IgD-negative memory B cell (primary cell): ENCODE results near the gene EIPR1. TPM values are rescaled to one million over a fixed set of nuclear protein-coding genes. Genes with fewer than 3 reads are reported as not detected.

ENCODE experiments used
- H3K27ac Mint-ChIP-seq, 3 donors: one replicate each; pipeline ENCODE4 v1.8.0; 2020 to 2022; ENCODE audit warnings: mild to moderate bottlenecking in 3 of 3, mixed read lengths in 3 of 3, moderate library complexity in 1 of 3
- H3K27me3 Mint-ChIP-seq: one replicate; pipeline ENCODE4 v1.8.0; 2021; ENCODE audit warnings: mixed read lengths
- H3K36me3 Mint-ChIP-seq: one replicate; pipeline ENCODE4 v1.8.0; 2020; ENCODE audit warnings: mild to moderate bottlenecking, mixed read lengths
- H3K4me1 Mint-ChIP-seq, 3 donors: one replicate each; pipeline ENCODE4 v1.8.0; 2020 to 2022; ENCODE audit warnings: mixed read lengths in 3 of 3, mild to moderate bottlenecking in 1 of 3
- H3K4me3 Mint-ChIP-seq, 4 donors: one replicate each; pipeline ENCODE4 v1.8.0; 2020 to 2022; ENCODE audit warnings: mild to moderate bottlenecking in 4 of 4, mixed read lengths in 4 of 4, moderate library complexity in 3 of 4
- H3K9me3 Mint-ChIP-seq, 3 donors: one replicate each; pipeline ENCODE4 v1.8.0; 2020 to 2021; ENCODE audit warnings: mixed read lengths in 3 of 3, mild to moderate bottlenecking in 1 of 3
- polyA plus RNA-seq: library from polyadenylated mRNA; unstranded; fragments of 300-500 nt; fragmentation: Illumina TruSeq; gene quantifications from one replicate; pipeline ENCODE4 v1.2.3, GENCODE V29; 2021

The EIPR1 gene
- polyA plus RNA-seq, 1 donor from 2014 or later, result 41.5 TPM

GRCh38 chr2:3146772-3147650 is 230.6 kb downstream of the EIPR1 start:
- H3K9me3 Mint-ChIP-seq, result peaks cover 0 to 1% (median 0%) of the 10 kb centered on the region in 3 donors
- no peak overlapping the region for H3K27ac Mint-ChIP-seq
- peaks cover 0 to 8% (median 6%) of the 10 kb centered on the region in 3 donors for H3K4me1 Mint-ChIP-seq
- H3K27me3 Mint-ChIP-seq, result no peaks in the 10 kb centered on the region
- no peaks in the 10 kb centered on the region for H3K36me3 Mint-ChIP-seq
- H3K4me3 Mint-ChIP-seq, result no peak overlapping the region

- Mint-ChIP-seq H3K27me3 (no peaks in the 10 kb centered on the region), H3K4me1 (peaks cover 0 to 1% (median 0%) of the 10 kb centered on the region in 3 donors), H3K4me3 (no peak overlapping the region), H3K9me3 (no peaks in the 10 kb centered on the region), H3K27ac (no peak overlapping the region), H3K36me3 (no peaks in the 10 kb centered on the region)
Measured at GRCh38 chr2:3146175-3146574, 231.4 kb downstream of the EIPR1 start.

DNA sequence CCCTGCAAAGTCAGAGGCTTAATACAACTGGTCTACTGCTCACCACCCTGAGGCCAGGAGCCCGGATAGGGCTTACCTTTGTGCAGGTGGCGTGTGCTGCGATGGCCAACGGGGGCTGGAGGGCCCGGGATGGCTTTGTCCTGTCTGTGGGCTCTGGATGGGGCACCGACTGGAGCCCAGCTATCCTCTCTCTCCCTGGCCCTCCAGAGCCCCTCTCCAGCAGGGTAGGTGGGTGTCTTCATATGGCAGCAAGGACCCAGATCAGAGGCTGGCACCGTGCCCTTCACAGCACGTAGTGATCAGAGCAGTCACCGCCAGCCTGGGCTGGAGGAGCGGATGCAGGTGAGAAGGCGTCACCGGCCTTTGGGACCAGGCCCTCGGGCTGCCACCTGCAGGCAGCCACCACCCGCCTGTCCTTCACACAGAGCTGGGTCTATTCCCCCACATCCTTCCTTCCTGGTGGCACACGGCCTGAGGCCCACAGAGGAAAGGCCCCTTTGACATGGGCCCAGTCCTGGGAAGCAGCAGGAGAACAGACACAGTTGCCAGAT is 232.1 kb downstream of the EIPR1 start:
- peaks cover 0 to 1% (median 0%) of the 10 kb centered on the region in 3 donors for H3K4me1 Mint-ChIP-seq
- H3K9me3 Mint-ChIP-seq, result no peaks in the 10 kb centered on the region
- H3K4me3 Mint-ChIP-seq, result no peak overlapping the region
- H3K27me3 Mint-ChIP-seq, result no peaks in the 10 kb centered on the region
- no peaks in the 10 kb centered on the region for H3K36me3 Mint-ChIP-seq
- H3K27ac Mint-ChIP-seq, result no peak overlapping the region

- Mint-ChIP-seq H3K9me3 (no peaks in the 10 kb centered on the region), H3K4me1 (peaks cover 0 to 1% (median 0%) of the 10 kb centered on the region in 3 donors), H3K27me3 (no peaks in the 10 kb centered on the region), H3K4me3 (no peak overlapping the region), H3K27ac (no peak overlapping the region), H3K36me3 (no peaks in the 10 kb centered on the region)
Measured at GRCh38 chr2:3144856-3145255, 232.8 kb downstream of the EIPR1 start.

- no peaks in the 10 kb centered on the region for H3K36me3 Mint-ChIP-seq
- H3K4me1 Mint-ChIP-seq, result peaks cover 0 to 1% (median 0%) of the 10 kb centered on the region in 3 donors
- no peak overlapping the region for H3K27ac Mint-ChIP-seq
- no peak overlapping the region for H3K4me3 Mint-ChIP-seq
- H3K9me3 Mint-ChIP-seq, result no peaks in the 10 kb centered on the region
- no peaks in the 10 kb centered on the region for H3K27me3 Mint-ChIP-seq
Measured at GRCh38 chr2:3143602-3144001, 234.0 kb downstream of the EIPR1 start.

- no peak overlapping the region for H3K4me3 Mint-ChIP-seq
- H3K9me3 Mint-ChIP-seq, result no peaks in the 10 kb centered on the region
- peaks cover 0 to 1% (median 0%) of the 10 kb centered on the region in 3 donors for H3K4me1 Mint-ChIP-seq
- H3K27ac Mint-ChIP-seq, result no peak overlapping the region
- H3K27me3 Mint-ChIP-seq, result no peaks in the 10 kb centered on the region
- no peaks in the 10 kb centered on the region for H3K36me3 Mint-ChIP-seq
Measured at GRCh38 chr2:3142961-3143571, 234.6 kb downstream of the EIPR1 start.

GRCh38 chr2:3142210-3142609 is 235.4 kb downstream of the EIPR1 start:
- H3K36me3 Mint-ChIP-seq, result no peaks in the 10 kb centered on the region
- peaks cover 0 to 1% (median 0%) of the 10 kb centered on the region in 3 donors for H3K4me1 Mint-ChIP-seq
- H3K4me3 Mint-ChIP-seq, result no peak overlapping the region
- no peaks in the 10 kb centered on the region for H3K27me3 Mint-ChIP-seq
- H3K27ac Mint-ChIP-seq, result no peak overlapping the region
- no peaks in the 10 kb centered on the region for H3K9me3 Mint-ChIP-seq

- peaks cover 0 to 1% (median 0%) of the 10 kb centered on the region in 3 donors for H3K4me1 Mint-ChIP-seq
- no peak overlapping the region for H3K27ac Mint-ChIP-seq
- no peaks in the 10 kb centered on the region for H3K9me3 Mint-ChIP-seq
- no peak overlapping the region for H3K4me3 Mint-ChIP-seq
- H3K27me3 Mint-ChIP-seq, result no peaks in the 10 kb centered on the region
- no peaks in the 10 kb centered on the region for H3K36me3 Mint-ChIP-seq
Measured at GRCh38 chr2:3141696-3142095, 235.9 kb downstream of the EIPR1 start.

- Mint-ChIP-seq H3K9me3 (peaks cover 0 to 7% (median 6%) of the 10 kb centered on the region in 3 donors), H3K4me3 (no peak overlapping the region), H3K36me3 (no peaks in the 10 kb centered on the region), H3K4me1 (peaks cover 0 to 1% (median 0%) of the 10 kb centered on the region in 3 donors), H3K27me3 (no peaks in the 10 kb centered on the region), H3K27ac (no peak overlapping the region)
Measured at GRCh38 chr2:3139906-3140305, 237.7 kb downstream of the EIPR1 start.

Other genes starting within 250 kb of the EIPR1 start
- 40.9 TPM for gene TRAPPC12, start 1.9 kb upstream of the EIPR1 start, polyA plus RNA-seq
- 38.2 TPM for gene ADI1, start 141.7 kb upstream of the EIPR1 start, polyA plus RNA-seq
- 35.2 TPM for gene RNASEH1, start 180.5 kb upstream of the EIPR1 start, polyA plus RNA-seq
- 1,418 TPM for gene RPS7, start 197.4 kb upstream of the EIPR1 start, polyA plus RNA-seq
- gene COLEC11, start 217.3 kb upstream of the EIPR1 start, polyA plus RNA-seq, result not detected